ENCODE measurements around the gene RNF225.
A peak's percentile ranks its signal among the peaks of the same experiment; 100 is the strongest.

DNA sequence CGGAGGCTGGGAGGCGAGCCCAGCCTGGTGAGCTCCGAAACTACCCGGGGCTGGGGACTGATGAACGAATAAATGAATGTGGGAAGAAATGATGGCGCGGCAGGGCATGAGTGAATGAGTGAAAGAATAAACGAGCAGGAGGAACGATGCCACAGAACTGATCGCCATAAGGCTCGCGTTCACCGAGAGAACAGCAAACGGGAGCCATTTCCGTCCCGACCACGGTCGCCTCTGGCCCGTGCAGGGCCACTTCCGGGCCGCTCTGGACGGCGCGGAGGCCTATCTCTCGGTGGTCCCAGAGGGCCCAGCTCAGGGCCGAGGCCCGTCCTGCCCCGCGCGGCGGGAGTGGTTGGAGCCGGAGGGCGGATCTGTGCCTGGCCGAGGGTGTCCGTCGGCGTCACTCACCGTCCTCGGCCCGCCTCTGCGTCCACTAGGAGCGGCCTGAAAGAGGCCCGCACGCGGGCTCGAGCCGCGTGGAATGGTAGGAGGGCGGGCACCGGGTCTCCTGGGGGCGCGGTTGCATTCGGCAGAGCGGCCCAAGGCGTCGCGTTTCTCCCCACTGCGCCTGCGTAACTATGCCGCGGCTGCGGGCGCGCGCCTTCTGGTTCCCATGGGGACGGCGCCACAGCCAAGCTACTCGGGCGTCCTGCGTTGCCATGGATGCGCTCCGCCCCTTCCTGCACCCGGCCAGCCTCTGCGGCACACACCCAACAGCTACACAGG lies 33.0 kb upstream of the RNF225 start, which contains the start of gene ZNF497:
- TF ChIP-seq, protein P1, sequence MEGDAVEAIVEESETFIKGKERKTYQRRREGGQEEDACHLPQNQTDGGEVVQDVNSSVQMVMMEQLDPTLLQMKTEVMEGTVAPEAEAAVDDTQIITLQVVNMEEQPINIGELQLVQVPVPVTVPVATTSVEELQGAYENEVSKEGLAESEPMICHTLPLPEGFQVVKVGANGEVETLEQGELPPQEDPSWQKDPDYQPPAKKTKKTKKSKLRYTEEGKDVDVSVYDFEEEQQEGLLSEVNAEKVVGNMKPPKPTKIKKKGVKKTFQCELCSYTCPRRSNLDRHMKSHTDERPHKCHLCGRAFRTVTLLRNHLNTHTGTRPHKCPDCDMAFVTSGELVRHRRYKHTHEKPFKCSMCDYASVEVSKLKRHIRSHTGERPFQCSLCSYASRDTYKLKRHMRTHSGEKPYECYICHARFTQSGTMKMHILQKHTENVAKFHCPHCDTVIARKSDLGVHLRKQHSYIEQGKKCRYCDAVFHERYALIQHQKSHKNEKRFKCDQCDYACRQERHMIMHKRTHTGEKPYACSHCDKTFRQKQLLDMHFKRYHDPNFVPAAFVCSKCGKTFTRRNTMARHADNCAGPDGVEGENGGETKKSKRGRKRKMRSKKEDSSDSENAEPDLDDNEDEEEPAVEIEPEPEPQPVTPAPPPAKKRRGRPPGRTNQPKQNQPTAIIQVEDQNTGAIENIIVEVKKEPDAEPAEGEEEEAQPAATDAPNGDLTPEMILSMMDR (IDR thresholded peaks at IDR 0.05), result peak in 1 of 4 experiments; percentile 35
- TF ChIP-seq EP300 (IDR thresholded peaks at IDR 0.05) (no peak), POLR2A (IDR thresholded peaks at IDR 0.05) (peak; percentile 58 to 80), POLR2AphosphoS5 (IDR thresholded peaks at IDR 0.05) (peak; percentile 81)
